Natural killer cell (primary cell): ENCODE data around the gene ETV6. TPM values are rescaled to one million over a fixed set of nuclear protein-coding genes. Genes with fewer than 3 reads are reported as not detected.
A peak's percentile ranks its signal among the peaks of the same experiment; 100 is the strongest.

Experiments used
- ATAC-seq, 3 donors: fragments of 150-1000 bp in 2 of 3; fragments of 200-7000 bp in 1 of 3; cut with Tn5 transposase; 1 replicate in 1 of 3; 2 replicates in 2 of 3; pipeline ENCODE4 v1.10.0; 2021; ENCODE audit warnings: mild to moderate bottlenecking in 2 of 3, moderate library complexity in 2 of 3
- DNase-seq, 2 donors: peaks; one replicate each; pipeline versions ENCODE4 v3.0.0 to v3.0.0-alpha.2; 2013 to 2021; ENCODE audit warnings: mixed read lengths in 1 of 2
- H3K27ac ChIP-seq: one replicate; pipeline ENCODE4 v1.5.1; 2013; ENCODE audit warnings: mild to moderate bottlenecking, low read length
- H3K27me3 ChIP-seq: one replicate; pipeline ENCODE4 v1.6.1; 2013; ENCODE audit warnings: low read length; ENCODE audit not compliant: control insufficient read depth, insufficient read depth
- H3K36me3 ChIP-seq: one replicate; pipeline ENCODE4 v1.6.1; 2013; ENCODE audit warnings: low read length; ENCODE audit not compliant: control insufficient read depth, insufficient read depth
- H3K4me1 ChIP-seq: one replicate; pipeline ENCODE4 v1.6.1; 2013; ENCODE audit warnings: low read length; ENCODE audit not compliant: control insufficient read depth, insufficient read depth
- H3K4me3 ChIP-seq: one replicate; pipeline ENCODE4 v1.5.1; 2013; ENCODE audit warnings: low read length
- H3K9me3 ChIP-seq: one replicate; pipeline ENCODE4 v1.6.1; 2013; ENCODE audit warnings: low read length; ENCODE audit not compliant: control insufficient read depth, insufficient read depth
- H3K27ac Mint-ChIP-seq, 2 donors: one replicate each; pipeline ENCODE4 v1.8.0; 2022; ENCODE audit warnings: mild to moderate bottlenecking in 2 of 2, mixed read lengths in 2 of 2, moderate library complexity in 1 of 2
- H3K27me3 Mint-ChIP-seq, 2 donors: one replicate each; pipeline ENCODE4 v1.8.0; 2022; ENCODE audit warnings: low read depth in 2 of 2, mixed read lengths in 2 of 2
- H3K36me3 Mint-ChIP-seq: one replicate; pipeline ENCODE4 v1.8.0; 2022; ENCODE audit warnings: mixed read lengths
- H3K4me1 Mint-ChIP-seq, 2 donors: one replicate each; pipeline ENCODE4 v1.8.0; 2022; ENCODE audit warnings: mixed read lengths in 2 of 2
- H3K4me3 Mint-ChIP-seq: one replicate; pipeline ENCODE4 v1.8.0; 2022; ENCODE audit warnings: mild to moderate bottlenecking, moderate library complexity, mixed read lengths
- H3K9me3 Mint-ChIP-seq, 2 donors: one replicate each; pipeline ENCODE4 v1.8.0; 2022; ENCODE audit warnings: mixed read lengths in 2 of 2
- WGBS: methylation state at CpG from one replicate; pipeline ENCODE4 v1.1.7; 2013; ENCODE audit warnings: missing lambda C conversion rate; ENCODE audit not compliant: insufficient coverage; 5-methylcytosine and 5-hydroxymethylcytosine counted together
- intact Hi-C: fragments of 100-400 bp; cut with micrococcal nuclease; formaldehyde crosslinking; loops from one replicate; pipeline ENCODE4 v1.14.2; 2022
- total RNA-seq, 4 donors: library from RNA; stranded (reverse); fragments of 120-200 nt in 1 of 4; gene quantifications; one replicate each; pipeline versions ENCODE4 v1.2.3 to v1.2.4, GENCODE V29; 2013 to 2022
- TF ChIP-seq, protein P1 (sequence below): fragments of 200-600 bp; IDR thresholded peaks from one replicate; pipeline ENCODE4 v1.8.0; 2022; ENCODE audit warnings: antibody characterized with exemption

Gene ETV6
- total RNA-seq, 3 donors from 2014 or later (not counting 1 experiment from before 2014, with no cell fraction given): 38.9 to 49.5 (median 40.6) TPM

DNA sequence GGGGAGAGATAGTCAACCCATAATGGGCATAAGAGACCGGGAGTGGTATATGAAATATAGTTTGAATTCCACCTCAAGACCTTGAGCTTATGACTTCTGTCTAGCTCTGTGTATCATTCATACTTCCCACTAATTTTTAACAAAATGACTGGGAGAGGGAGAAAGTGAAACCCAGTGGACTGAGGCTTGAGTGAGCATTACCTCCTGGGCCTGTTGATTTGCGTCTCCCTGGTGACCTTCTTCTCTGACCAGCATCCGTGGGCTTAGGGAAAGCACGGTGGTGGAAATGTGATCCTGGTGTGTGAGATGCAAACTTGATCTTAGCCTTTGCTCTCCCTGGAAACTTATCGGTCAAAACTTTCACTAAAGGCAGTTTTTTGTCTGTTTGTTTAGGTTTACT lies 213.3 kb downstream of the ETV6 start:
- intact Hi-C loops: no loop called here
- Histone ChIP-seq H3K27ac (no peak overlapping the region), H3K27me3 (no peaks in the 10 kb centered on the region), H3K9me3 (no peaks in the 10 kb centered on the region), H3K4me3 (no peak overlapping the region), H3K4me1 (no peaks in the 10 kb centered on the region), H3K36me3 (peaks cover 8% of the 10 kb centered on the region)
- peaks cover 2 to 11% of the 10 kb centered on the region in 2 donors for H3K9me3 Mint-ChIP-seq
- peak overlapping the region in 1 of 2 donors; percentile 13 for H3K27ac Mint-ChIP-seq
- peaks cover 16% of the 10 kb centered on the region for H3K36me3 Mint-ChIP-seq
- H3K4me3 Mint-ChIP-seq: no peak overlapping the region
- ATAC-seq (no peak), DNase-seq (no peak)
- H3K27me3 Mint-ChIP-seq: no peaks in the 10 kb centered on the region
- peaks cover 26 to 41% of the 10 kb centered on the region in 2 donors for H3K4me1 Mint-ChIP-seq
- 71% methylated on average over 4 of the region's 5 CpGs for WGBS
- TF ChIP-seq, protein P1, sequence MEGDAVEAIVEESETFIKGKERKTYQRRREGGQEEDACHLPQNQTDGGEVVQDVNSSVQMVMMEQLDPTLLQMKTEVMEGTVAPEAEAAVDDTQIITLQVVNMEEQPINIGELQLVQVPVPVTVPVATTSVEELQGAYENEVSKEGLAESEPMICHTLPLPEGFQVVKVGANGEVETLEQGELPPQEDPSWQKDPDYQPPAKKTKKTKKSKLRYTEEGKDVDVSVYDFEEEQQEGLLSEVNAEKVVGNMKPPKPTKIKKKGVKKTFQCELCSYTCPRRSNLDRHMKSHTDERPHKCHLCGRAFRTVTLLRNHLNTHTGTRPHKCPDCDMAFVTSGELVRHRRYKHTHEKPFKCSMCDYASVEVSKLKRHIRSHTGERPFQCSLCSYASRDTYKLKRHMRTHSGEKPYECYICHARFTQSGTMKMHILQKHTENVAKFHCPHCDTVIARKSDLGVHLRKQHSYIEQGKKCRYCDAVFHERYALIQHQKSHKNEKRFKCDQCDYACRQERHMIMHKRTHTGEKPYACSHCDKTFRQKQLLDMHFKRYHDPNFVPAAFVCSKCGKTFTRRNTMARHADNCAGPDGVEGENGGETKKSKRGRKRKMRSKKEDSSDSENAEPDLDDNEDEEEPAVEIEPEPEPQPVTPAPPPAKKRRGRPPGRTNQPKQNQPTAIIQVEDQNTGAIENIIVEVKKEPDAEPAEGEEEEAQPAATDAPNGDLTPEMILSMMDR: no peak

DNA sequence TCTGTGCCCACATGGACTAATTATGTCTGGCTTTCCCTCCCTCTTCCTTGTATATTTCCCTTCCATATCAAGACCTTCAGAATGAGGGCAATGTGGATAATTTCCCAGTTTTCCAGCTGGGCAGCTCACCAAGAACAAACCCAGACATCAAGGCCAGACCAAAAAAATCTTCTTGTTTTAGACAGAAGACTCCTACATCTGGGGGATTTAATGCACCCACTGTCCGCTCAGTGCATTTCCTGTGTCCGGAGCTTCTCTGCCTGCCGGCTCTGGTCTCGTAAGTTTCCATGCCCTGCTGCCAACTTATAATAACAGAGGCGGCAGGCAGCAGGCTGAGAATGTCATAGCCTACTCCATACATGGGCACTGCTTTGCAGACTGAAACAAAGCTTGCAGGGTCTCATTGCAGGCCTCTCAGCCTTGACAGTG lies 214.0 kb downstream of the ETV6 start:
- peaks cover 8% of the 10 kb centered on the region for H3K36me3 ChIP-seq
- H3K4me3 ChIP-seq: no peak overlapping the region
- 83% methylated on average over 5 of the region's 5 CpGs for WGBS
- peaks cover 2 to 11% of the 10 kb centered on the region in 2 donors for H3K9me3 Mint-ChIP-seq
- TF ChIP-seq, protein P1: no peak
- H3K4me1 ChIP-seq: no peaks in the 10 kb centered on the region
- ATAC-seq (no peak), DNase-seq (no peak)
- H3K4me1 Mint-ChIP-seq: peaks cover 26 to 41% of the 10 kb centered on the region in 2 donors
- intact Hi-C loops: no loop called here
- no peak overlapping the region for H3K27ac ChIP-seq
- H3K27ac Mint-ChIP-seq: no peak overlapping the region
- no peak overlapping the region for H3K4me3 Mint-ChIP-seq
- no peaks in the 10 kb centered on the region for H3K27me3 Mint-ChIP-seq
- H3K9me3 ChIP-seq: no peaks in the 10 kb centered on the region
- H3K27me3 ChIP-seq: no peaks in the 10 kb centered on the region
- H3K36me3 Mint-ChIP-seq: peaks cover 16% of the 10 kb centered on the region

DNA sequence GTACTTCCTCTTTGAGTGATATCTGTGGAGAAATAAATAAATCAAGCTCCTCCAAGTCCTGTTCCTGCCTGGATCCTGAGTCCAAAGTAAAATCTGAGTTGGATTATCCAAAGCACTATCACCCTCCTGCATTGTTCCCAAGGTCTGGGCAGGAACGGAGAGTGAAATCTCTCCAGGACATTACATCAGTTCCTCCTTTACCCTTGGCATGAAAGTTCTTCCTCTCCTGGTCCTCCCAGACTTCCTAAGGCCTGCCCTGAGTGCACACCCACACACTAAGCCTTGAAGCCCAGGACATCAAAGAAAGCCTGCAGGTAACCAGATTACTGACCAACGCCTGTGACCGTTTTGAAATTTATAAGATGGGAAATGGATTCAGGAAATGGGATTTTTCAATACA lies 214.5 kb downstream of the ETV6 start:
- ATAC-seq: no peak
- no peaks in the 10 kb centered on the region for H3K9me3 ChIP-seq
- peaks cover 16% of the 10 kb centered on the region for H3K36me3 Mint-ChIP-seq
- H3K27ac Mint-ChIP-seq: peak overlapping the region in 1 of 2 donors; percentile 31
- no peak overlapping the region for H3K4me3 ChIP-seq
- DNase-seq: no peak
- no peaks in the 10 kb centered on the region for H3K27me3 ChIP-seq
- 67% methylated on average over 3 of the region's 3 CpGs for WGBS
- H3K9me3 Mint-ChIP-seq: peaks cover 2 to 11% of the 10 kb centered on the region in 2 donors
- TF ChIP-seq, protein P1: no peak
- H3K4me1 ChIP-seq: no peaks in the 10 kb centered on the region
- H3K27me3 Mint-ChIP-seq: no peaks in the 10 kb centered on the region
- H3K4me1 Mint-ChIP-seq: peaks cover 26 to 41% of the 10 kb centered on the region in 2 donors
- H3K36me3 ChIP-seq: peaks cover 10% of the 10 kb centered on the region
- intact Hi-C loops: no loop called here
- no peak overlapping the region for H3K4me3 Mint-ChIP-seq
- H3K27ac ChIP-seq: no peak overlapping the region

DNA sequence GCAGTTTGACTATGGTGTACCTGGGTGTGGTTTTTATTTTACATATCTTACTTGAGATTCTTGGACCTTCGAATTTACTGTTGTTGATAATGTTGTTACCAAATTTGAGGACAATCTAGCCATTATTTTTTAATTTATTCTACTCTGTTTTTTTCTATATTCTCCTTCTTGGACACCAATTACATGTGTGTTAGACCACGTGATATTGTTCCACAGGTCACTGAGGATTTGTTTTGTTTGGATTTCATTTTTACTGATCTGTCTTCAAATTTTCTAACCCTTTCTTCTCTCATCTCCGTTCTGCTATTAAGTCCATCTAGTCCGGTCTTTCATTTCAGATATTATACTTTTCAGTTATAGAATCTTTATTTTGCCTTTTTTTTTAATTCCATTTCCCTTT lies 216.3 kb downstream of the ETV6 start:
- H3K36me3 Mint-ChIP-seq: peaks cover 16% of the 10 kb centered on the region
- intact Hi-C loops: no loop called here

More for the DNA sequence above, 216.3 kb downstream of the ETV6 start:
- no peak overlapping the region for H3K27ac ChIP-seq
- no peaks in the 10 kb centered on the region for H3K9me3 ChIP-seq
- Mint-ChIP-seq H3K4me3 (no peak overlapping the region), H3K27ac (no peak overlapping the region), H3K4me1 (peaks cover 18 to 28% of the 10 kb centered on the region in 2 donors), H3K9me3 (peaks cover 2 to 11% of the 10 kb centered on the region in 2 donors), H3K27me3 (no peaks in the 10 kb centered on the region)
- ATAC-seq (no peak), DNase-seq (no peak)
- no peaks in the 10 kb centered on the region for H3K27me3 ChIP-seq
- H3K4me3 ChIP-seq: no peak overlapping the region
- no peaks in the 10 kb centered on the region for H3K4me1 ChIP-seq
- peaks cover 27% of the 10 kb centered on the region for H3K36me3 ChIP-seq
- no CpG with 5 or more reads among the region's 4 CpGs for WGBS
- TF ChIP-seq, protein P1: no peak
